CD4-positive, alpha-beta memory T cell (primary cell): Measurements from ENCODE around the gene MCUB. TPM values are rescaled to one million over a fixed set of nuclear protein-coding genes. Genes with fewer than 3 reads are reported as not detected.
"Not testable (repeated sequence)": the region's sequence is repeated elsewhere in the genome, so short reads cannot be mapped to it uniquely, and the experiment has no call there.

Experiments used
- CTCF ChIA-PET: fragments of 350-600 bp; sonication (Branson Sonifier 250); formaldehyde crosslinking; loops from one replicate; lab custom pipeline; 2021; ENCODE audit warnings: inconsistent platforms; ENCODE audit not compliant: partially characterized antibody; lab: Charles Lee
- POLR2A ChIA-PET: fragments of 350-600 bp; sonication (Branson Sonifier 250); formaldehyde crosslinking; loops from one replicate; lab custom pipeline; 2021; ENCODE audit not compliant: partially characterized antibody; lab: Charles Lee
- DNase-seq, 5 donors: peaks; one replicate each; pipeline versions ENCODE4 v3.0.0 to v3.0.0-alpha.2; 2020 to 2022; ENCODE audit warnings: mixed read lengths in 1 of 5
- H3K27ac ChIP-seq: one replicate; pipeline ENCODE4 v1.7.0; 2013; ENCODE audit warnings: low read depth, low read length
- H3K27me3 ChIP-seq: 2 replicates; pipeline ENCODE4 v1.7.0; 2013; ENCODE audit warnings: mild to moderate bottlenecking, low read length, moderate library complexity; ENCODE audit not compliant: insufficient read depth
- H3K36me3 ChIP-seq: 2 replicates; pipeline ENCODE4 v1.7.0; 2013; ENCODE audit warnings: mild to moderate bottlenecking, low read length, moderate library complexity; ENCODE audit not compliant: insufficient read depth
- H3K4me1 ChIP-seq: 2 replicates; pipeline ENCODE4 v1.7.0; 2013; ENCODE audit warnings: mild to moderate bottlenecking, low read length, moderate library complexity; ENCODE audit not compliant: insufficient read depth
- H3K4me3 ChIP-seq, 2 donors: one replicate each; pipeline ENCODE4 v1.7.0; 2013; ENCODE audit warnings: low read length in 2 of 2, mild to moderate bottlenecking in 1 of 2
- H3K9me3 ChIP-seq, 2 donors: one replicate each; pipeline ENCODE4 v1.7.0; 2013; ENCODE audit warnings: low read length in 2 of 2, control low read depth in 1 of 2; ENCODE audit not compliant: control insufficient read depth in 1 of 2
- H3K27ac Mint-ChIP-seq, 7 donors: one replicate each; pipeline ENCODE4 v1.8.0; 2020 to 2021; ENCODE audit warnings: mixed read lengths in 7 of 7, mild to moderate bottlenecking in 6 of 7, inconsistent platforms in 3 of 7, moderate library complexity in 3 of 7
- H3K27me3 Mint-ChIP-seq, 2 donors: one replicate each; pipeline ENCODE4 v1.8.0; 2020 to 2021; ENCODE audit warnings: mixed read lengths in 2 of 2
- H3K36me3 Mint-ChIP-seq, 2 donors: one replicate each; pipeline ENCODE4 v1.8.0; 2020 to 2021; ENCODE audit warnings: mixed read lengths in 2 of 2, inconsistent platforms in 1 of 2, mild to moderate bottlenecking in 1 of 2
- H3K4me1 Mint-ChIP-seq, 4 donors: one replicate each; pipeline ENCODE4 v1.8.0; 2020 to 2021; ENCODE audit warnings: mixed read lengths in 4 of 4, mild to moderate bottlenecking in 1 of 4
- H3K4me3 Mint-ChIP-seq, 8 donors: one replicate each; pipeline ENCODE4 v1.8.0; 2020 to 2021; ENCODE audit warnings: mixed read lengths in 8 of 8, mild to moderate bottlenecking in 7 of 8, moderate library complexity in 6 of 8, inconsistent platforms in 3 of 8
- H3K9me3 Mint-ChIP-seq, 8 donors: one replicate each; pipeline ENCODE4 v1.8.0; 2020 to 2021; ENCODE audit warnings: mixed read lengths in 8 of 8, mild to moderate bottlenecking in 5 of 8, inconsistent platforms in 3 of 8, moderate library complexity in 1 of 8
- intact Hi-C: fragments of 100-400 bp; cut with micrococcal nuclease; formaldehyde crosslinking; loops from one replicate; pipeline ENCODE4 v1.15.1; 2023
- polyA plus RNA-seq, 2 donors: library from polyadenylated mRNA; unstranded; fragments of 300-500 nt; fragmentation: Illumina TruSeq; gene quantifications; one replicate each; pipeline ENCODE4 v1.2.3, GENCODE V29; 2021
- total RNA-seq, 2 experiments: library from RNA; stranded (reverse); gene quantifications; one replicate each; pipeline ENCODE4 v1.2.3, GENCODE V29; 2021

Gene MCUB
- total and polyA plus RNA-seq, 4 experiments from 2014 or later: 142 to 299 (median 160) TPM

DNA sequence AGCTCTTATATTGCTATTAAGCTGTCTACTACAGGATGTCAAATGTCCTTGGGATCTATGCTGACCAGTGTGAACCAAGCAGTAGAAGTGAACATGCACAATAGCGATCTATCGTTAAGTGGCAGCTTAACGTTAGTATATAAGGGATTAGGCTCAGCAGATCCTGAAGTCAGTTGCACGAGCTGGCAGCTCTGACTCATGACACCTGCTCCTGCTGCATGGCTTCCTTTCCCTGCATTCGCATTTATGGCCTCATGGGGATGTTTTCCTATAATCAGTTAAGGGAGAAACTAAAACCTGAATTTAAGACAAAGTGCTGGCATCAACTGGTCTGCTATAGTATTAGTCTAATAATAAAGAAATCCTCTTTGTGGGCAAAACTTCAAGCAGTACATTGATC, 12.7 kb upstream of the MCUB start:
- Mint-ChIP-seq H3K27ac (peak overlapping the region in 1 of 7 donors; percentile 13), H3K36me3 (peaks cover 11 to 16% of the 10 kb centered on the region in 2 donors), H3K4me1 (peaks cover 16 to 25% (median 24%) of the 10 kb centered on the region in 4 donors), H3K4me3 (no peak overlapping the region), H3K9me3 (no peaks in the 10 kb centered on the region), H3K27me3 (no peaks in the 10 kb centered on the region)
- no peak overlapping the region for H3K27ac ChIP-seq
- ChIA-PET POLR2A (interaction anchor here (0.7 to 2.9 kb wide), 2 partner anchors 13 to 199 kb away, joined by 5 to 13 read pairs; partner anchors contain the start of gene MCUB), CTCF (interaction anchor here (1.0 to 3.5 kb wide), 3 partner anchors 9 to 112 kb away, joined by 3 to 12 read pairs (median 4); no protein-coding TSS in a partner anchor)
- no peaks in the 10 kb centered on the region for H3K27me3 ChIP-seq
- H3K36me3 ChIP-seq: no peaks in the 10 kb centered on the region
- intact Hi-C loops: no loop called here
- DNase-seq: no peak
- no peak overlapping the region for H3K4me3 ChIP-seq
- H3K4me1 ChIP-seq: peaks cover 9% of the 10 kb centered on the region
- H3K9me3 ChIP-seq: no peaks in the 10 kb centered on the region

DNA sequence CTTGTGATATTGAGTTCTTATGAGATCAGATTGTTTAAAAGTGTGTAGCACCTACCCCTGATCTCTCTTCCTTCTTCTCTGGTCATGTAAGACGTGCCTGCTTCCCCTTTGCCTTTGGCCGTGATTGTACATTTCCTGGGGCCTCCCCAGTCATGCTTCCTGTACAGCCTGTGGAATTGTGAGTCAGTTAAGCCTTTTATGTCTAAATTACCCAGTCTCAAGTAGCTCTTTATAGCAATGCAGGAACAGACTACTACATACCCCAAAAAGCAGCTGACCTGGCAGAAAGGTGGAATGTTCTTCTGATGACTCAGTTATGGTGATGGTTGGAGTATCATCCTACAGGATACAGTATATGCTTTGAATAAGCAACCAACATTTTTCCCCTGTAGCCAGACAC, 11.4 kb upstream of the MCUB start:
- CTCF ChIA-PET: interaction anchor here (3.5 kb wide), 1 partner anchor 110 kb away, joined by 12 read pairs; no protein-coding TSS in a partner anchor
- H3K9me3 Mint-ChIP-seq: no peaks in the 10 kb centered on the region
- intact Hi-C loops: no loop called here

DNA sequence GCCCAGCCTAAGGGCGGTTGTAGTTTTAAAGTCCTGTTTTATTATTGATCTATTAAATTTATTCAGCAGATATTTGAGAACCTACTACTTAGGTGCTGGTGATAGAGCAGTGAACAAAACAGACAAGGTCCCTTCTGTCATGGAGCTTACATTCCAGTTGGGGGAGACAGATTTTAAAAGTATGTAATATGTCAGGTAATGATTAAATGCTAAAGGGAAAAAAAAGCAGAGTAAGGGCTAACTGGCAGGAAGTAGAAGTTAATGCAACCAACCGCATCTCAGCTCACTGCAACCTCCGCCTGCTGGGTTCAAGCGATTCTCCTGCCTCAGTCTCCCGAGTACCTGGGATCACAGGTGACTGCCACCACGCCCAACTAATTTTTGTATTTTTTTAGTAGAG, 7.8 kb upstream of the MCUB start:
- intact Hi-C loops: no loop called here
- ChIA-PET POLR2A (no interaction called here), CTCF (interaction anchor here (0.8 to 1.1 kb wide), 4 partner anchors 22 to 119 kb away, joined by 3 to 4 read pairs (median 3); partner anchors contain the start of gene SEC24B)
- Histone ChIP-seq H3K27me3 (no peaks in the 10 kb centered on the region), H3K4me3 (no peak overlapping the region), H3K36me3 (no peaks in the 10 kb centered on the region), H3K4me1 (peaks cover 9% of the 10 kb centered on the region), H3K9me3 (no peaks in the 10 kb centered on the region), H3K27ac (no peak overlapping the region)
- peaks cover 22 to 33% (median 22%) of the 10 kb centered on the region in 4 donors for H3K4me1 Mint-ChIP-seq
- H3K27me3 Mint-ChIP-seq: no peaks in the 10 kb centered on the region
- H3K9me3 Mint-ChIP-seq: peaks cover 0 to 1% (median 0%) of the 10 kb centered on the region in 8 donors
- H3K36me3 Mint-ChIP-seq: peaks cover 8 to 11% of the 10 kb centered on the region in 2 donors
- H3K27ac Mint-ChIP-seq: no peak overlapping the region
- no peak for DNase-seq
- H3K4me3 Mint-ChIP-seq: no peak overlapping the region

More for the DNA sequence above, 11.4 kb upstream of the MCUB start:
- no peak for DNase-seq
- peak overlapping the region in 2 of 8 donors; percentile 9 to 30 for H3K4me3 Mint-ChIP-seq
- H3K9me3 ChIP-seq: no peaks in the 10 kb centered on the region
- H3K27me3 Mint-ChIP-seq: no peaks in the 10 kb centered on the region
- peaks cover 3 to 9% of the 10 kb centered on the region in 2 donors for H3K36me3 Mint-ChIP-seq
- H3K4me3 ChIP-seq: no peak overlapping the region
- H3K36me3 ChIP-seq: no peaks in the 10 kb centered on the region
- H3K4me1 Mint-ChIP-seq: peaks cover 16 to 24% (median 24%) of the 10 kb centered on the region in 4 donors
- H3K4me1 ChIP-seq: peaks cover 9% of the 10 kb centered on the region
- no peaks in the 10 kb centered on the region for H3K27me3 ChIP-seq
- no peak overlapping the region for H3K27ac ChIP-seq
- POLR2A ChIA-PET: no interaction called here
- H3K27ac Mint-ChIP-seq: peak overlapping the region in 6 of 7 donors; percentile 0 to 80 (median 7)

DNA sequence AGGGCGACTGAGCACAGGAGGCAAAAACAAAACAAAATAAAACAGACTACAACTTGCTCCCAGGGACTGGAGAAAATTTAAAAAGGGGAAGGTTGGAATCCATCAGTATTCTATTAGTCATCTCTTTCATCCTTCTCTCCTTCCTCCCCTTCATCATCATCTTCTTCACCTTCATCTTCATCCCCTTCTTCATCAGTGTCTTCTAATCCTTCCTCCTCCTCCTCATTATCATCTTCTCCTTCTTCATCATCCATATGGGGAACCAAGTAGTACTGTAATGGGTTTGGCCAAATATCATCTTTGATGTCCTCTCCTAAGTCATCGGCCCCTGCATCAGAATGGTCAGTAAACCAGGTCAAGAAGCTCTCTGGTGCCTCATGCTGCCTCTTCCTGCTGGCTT, 6.9 kb upstream of the MCUB start:
- no peaks in the 10 kb centered on the region for H3K36me3 ChIP-seq
- intact Hi-C loops: no loop called here
- peaks cover 8% of the 10 kb centered on the region for H3K4me1 ChIP-seq
- no peak for DNase-seq
- Mint-ChIP-seq H3K4me3 (no peak overlapping the region), H3K27me3 (no peaks in the 10 kb centered on the region), H3K9me3 (peaks cover 0 to 1% (median 0%) of the 10 kb centered on the region in 8 donors), H3K36me3 (peaks cover 8 to 11% of the 10 kb centered on the region in 2 donors), H3K4me1 (peaks cover 15 to 27% (median 16%) of the 10 kb centered on the region in 4 donors), H3K27ac (peak overlapping the region in 3 of 7 donors; percentile 18 to 80 (median 42))
- CTCF ChIA-PET: no interaction called here
- H3K9me3 ChIP-seq: no peaks in the 10 kb centered on the region
- no peak overlapping the region for H3K27ac ChIP-seq
- POLR2A ChIA-PET: no interaction called here
- no peak overlapping the region for H3K4me3 ChIP-seq
- H3K27me3 ChIP-seq: no peaks in the 10 kb centered on the region

DNA sequence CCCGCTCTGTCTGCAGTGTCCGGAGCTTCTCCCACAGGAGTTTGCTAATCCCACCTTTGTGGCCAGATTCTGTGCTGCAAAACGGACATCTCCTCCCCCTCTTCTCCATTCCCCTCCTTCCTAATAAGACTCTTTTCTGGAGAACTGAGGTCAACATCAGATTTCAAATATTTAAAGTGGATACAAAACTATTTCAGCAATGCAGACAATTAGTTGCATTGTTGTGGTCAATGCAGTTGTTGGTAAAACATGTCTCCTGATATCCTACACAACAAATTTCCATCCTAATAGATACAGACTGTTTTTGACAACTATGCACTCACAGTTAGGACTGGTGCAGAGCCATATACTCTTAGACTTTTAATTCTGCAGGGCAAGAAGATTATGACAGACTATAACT, 5.1 kb upstream of the MCUB start:
- H3K9me3 Mint-ChIP-seq: peaks cover 0 to 1% (median 0%) of the 10 kb centered on the region in 8 donors
- H3K27me3 Mint-ChIP-seq: no peaks in the 10 kb centered on the region
- H3K36me3 ChIP-seq: no peaks in the 10 kb centered on the region
- peaks cover 14% of the 10 kb centered on the region for H3K4me1 ChIP-seq
- no peak overlapping the region for H3K27ac ChIP-seq
- no peaks in the 10 kb centered on the region for H3K27me3 ChIP-seq
- H3K4me1 Mint-ChIP-seq: peaks cover 15 to 25% (median 19%) of the 10 kb centered on the region in 4 donors
- H3K4me3 ChIP-seq: no peak overlapping the region
- no peak for DNase-seq
- no peak overlapping the region for H3K4me3 Mint-ChIP-seq
- ChIA-PET POLR2A (no interaction called here), CTCF (no interaction called here)
- intact Hi-C loops: no loop called here
- H3K27ac Mint-ChIP-seq: peak overlapping the region in 3 of 7 donors; percentile 9 to 26 (median 24)
- H3K9me3 ChIP-seq: no peaks in the 10 kb centered on the region
- H3K36me3 Mint-ChIP-seq: peaks cover 7 to 11% of the 10 kb centered on the region in 2 donors

DNA sequence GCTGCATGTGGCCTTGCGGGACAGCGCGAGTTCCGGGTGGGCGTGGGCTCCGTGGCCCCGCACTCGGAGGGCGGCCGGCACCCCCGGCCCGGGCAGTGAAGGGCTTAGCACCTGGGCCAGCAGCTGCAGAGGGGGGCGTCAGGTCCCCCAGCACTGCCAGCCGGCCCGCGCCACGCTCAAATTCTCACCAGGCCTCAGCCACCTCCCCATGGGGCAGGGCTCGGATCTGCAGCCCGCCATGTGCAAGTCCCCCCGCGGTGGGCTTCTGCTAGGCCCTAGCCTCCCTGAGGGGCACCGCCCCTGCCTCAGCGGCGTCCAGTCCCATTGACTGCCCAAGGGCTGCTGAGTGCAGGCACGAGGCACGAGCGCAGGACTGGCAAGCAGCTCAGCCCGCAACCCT, 2.6 kb upstream of the MCUB start:
- Histone ChIP-seq H3K36me3 (no peaks in the 10 kb centered on the region), H3K27me3 (no peaks in the 10 kb centered on the region), H3K27ac (no peak overlapping the region), H3K4me3 (no peak overlapping the region), H3K4me1 (peaks cover 27% of the 10 kb centered on the region), H3K9me3 (no peaks in the 10 kb centered on the region)
- no peak overlapping the region for H3K27ac Mint-ChIP-seq
- peaks cover 7 to 19% of the 10 kb centered on the region in 2 donors for H3K36me3 Mint-ChIP-seq
- no peak overlapping the region for H3K4me3 Mint-ChIP-seq
- ChIA-PET POLR2A (interaction anchor here (1.0 to 4.6 kb wide), 4 partner anchors 17 to 146 kb away, joined by 4 to 53 read pairs (median 14); partner anchors contain the start of genes CASP6 and SEC24B), CTCF (interaction anchor here (1.3 to 1.5 kb wide), 2 partner anchors 9 to 105 kb away, joined by 3 to 4 read pairs; no protein-coding TSS in a partner anchor)
- H3K27me3 Mint-ChIP-seq: no peaks in the 10 kb centered on the region
- H3K4me1 Mint-ChIP-seq: peaks cover 20 to 39% (median 33%) of the 10 kb centered on the region in 4 donors
- H3K9me3 Mint-ChIP-seq: peaks cover 0 to 1% (median 0%) of the 10 kb centered on the region in 8 donors
- no peak for DNase-seq
- intact Hi-C loops: loop anchor here (1.0 kb wide), 1 partner anchor 125 kb away; no protein-coding TSS in a partner anchor

DNA sequence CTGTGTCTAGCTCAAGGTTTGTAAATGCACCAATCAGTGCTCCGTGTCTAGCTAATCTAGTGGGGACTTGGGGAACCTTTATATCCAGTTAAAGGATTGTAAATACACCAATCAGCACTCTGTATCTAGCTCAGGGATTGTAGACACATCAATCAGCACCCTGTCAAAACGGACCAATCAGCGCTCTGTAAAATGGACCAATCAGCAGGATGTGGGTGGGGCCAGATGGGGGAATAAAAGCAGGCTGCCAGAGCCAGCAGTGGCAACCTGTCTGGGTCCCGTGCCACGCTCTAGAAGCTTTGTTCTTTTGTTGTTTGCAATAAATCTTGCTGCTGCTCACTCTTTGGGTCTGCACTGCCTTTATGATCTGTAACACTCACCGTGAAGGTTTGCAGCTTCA, 2.0 kb upstream of the MCUB start:
- peaks cover 13 to 25% of the 10 kb centered on the region in 2 donors for H3K36me3 Mint-ChIP-seq
- not testable (repeated sequence) for H3K9me3 Mint-ChIP-seq, H3K9me3 ChIP-seq, H3K36me3 ChIP-seq, H3K4me3 ChIP-seq, H3K27me3 ChIP-seq, H3K27me3 Mint-ChIP-seq, H3K27ac ChIP-seq
- DNase-seq: peak in 1 of 5 donors; percentile 21
- peak overlapping the region; percentile 15 to 99 (median 75) for H3K27ac Mint-ChIP-seq
- H3K4me3 Mint-ChIP-seq: peak overlapping the region in 7 of 8 donors; percentile 50 to 97 (median 74)
- H3K4me1 ChIP-seq: peaks cover 34% of the 10 kb centered on the region
- POLR2A ChIA-PET: interaction anchor here (1.0 to 4.6 kb wide), 4 partner anchors 16 to 145 kb away, joined by 4 to 53 read pairs (median 14); partner anchors contain the start of genes CASP6 and SEC24B
- intact Hi-C loops: loop anchor here (2.0 kb wide), 1 partner anchor 19 kb away; no protein-coding TSS in a partner anchor
- CTCF ChIA-PET: interaction anchor here (1.1 to 2.6 kb wide), 6 partner anchors 9 to 246 kb away, joined by 3 to 13 read pairs (median 4); partner anchors contain the start of gene SEC24B
- H3K4me1 Mint-ChIP-seq: peaks cover 25 to 46% (median 40%) of the 10 kb centered on the region in 4 donors
